ENCODE data around the gene FMO1. TPM values are rescaled to one million over a fixed set of nuclear protein-coding genes. Genes with fewer than 3 reads are reported as not detected.
A peak's percentile ranks its signal among the peaks of the same experiment; 100 is the strongest.
"Not testable (repeated sequence)": the region's sequence is repeated elsewhere in the genome, so short reads cannot be mapped to it uniquely, and the experiment has no call there.

The FMO1 gene
- total RNA-seq, 1 experiment from 2014 or later: not detected

- no peaks in the 10 kb centered on the region for H3K36me3 ChIP-seq
- peak; percentile 87 to 94 for DNase-seq (ENCODE audit: low read depth in 1 of 2, low spot score in 2 of 2)
- H3K27ac ChIP-seq: peak overlapping the region; percentile 99
- no peaks in the 10 kb centered on the region; the same call in 1 of the 2 replicates for H3K9me3 ChIP-seq (replicated peaks)
- H3K27me3 ChIP-seq (replicated peaks): no peaks in the 10 kb centered on the region
- H3K4me1 ChIP-seq (replicated peaks): peaks cover 33% of the 10 kb centered on the region
- H3K4me3 ChIP-seq: peak overlapping the region; percentile 15
Observed at GRCh38 chr1:171220081-171220420, 28.2 kb upstream of the FMO1 start.

GRCh38 chr1:171220581-171221054, 27.7 kb upstream of the FMO1 start:
- peak; percentile 86 to 94 for DNase-seq (ENCODE audit: low read depth in 1 of 2, low spot score in 2 of 2)
- Histone ChIP-seq H3K27ac (peak overlapping the region; percentile 99), H3K4me1 (replicated peaks) (peaks cover 33% of the 10 kb centered on the region), H3K9me3 (replicated peaks) (no peaks in the 10 kb centered on the region; the same call in 1 of the 2 replicates), H3K27me3 (replicated peaks) (no peaks in the 10 kb centered on the region), H3K36me3 (no peaks in the 10 kb centered on the region), H3K4me3 (peak overlapping the region; percentile 15)

- Histone ChIP-seq H3K4me3 (no peak overlapping the region), H3K4me1 (replicated peaks) (peaks cover 33% of the 10 kb centered on the region), H3K27me3 (replicated peaks) (no peaks in the 10 kb centered on the region), H3K36me3 (no peaks in the 10 kb centered on the region), H3K9me3 (replicated peaks) (no peaks in the 10 kb centered on the region; the same call in 1 of the 2 replicates), H3K27ac (0 out of 2 replicates have a peak overlapping the region, but pooled peaks have one; percentile 99)
- DNase-seq (ENCODE audit: low read depth in 1 of 2, low spot score in 2 of 2): peak in 1 of 2 experiments; percentile 28
Observed at GRCh38 chr1:171221665-171222591, 26.4 kb upstream of the FMO1 start.

GRCh38 chr1:171222936-171223335, 25.4 kb upstream of the FMO1 start:
- Histone ChIP-seq H3K4me1 (replicated peaks) (peaks cover 33% of the 10 kb centered on the region), H3K27ac (no peak overlapping the region), H3K9me3 (replicated peaks) (no peaks in the 10 kb centered on the region; the same call in 1 of the 2 replicates), H3K27me3 (replicated peaks) (no peaks in the 10 kb centered on the region), H3K4me3 (no peak overlapping the region), H3K36me3 (no peaks in the 10 kb centered on the region)
- DNase-seq (ENCODE audit: low read depth in 1 of 2, low spot score in 2 of 2): no peak

- not testable (repeated sequence) for DNase-seq (ENCODE audit: low read depth in 1 of 2, low spot score in 2 of 2); H3K4me3 ChIP-seq; H3K36me3 ChIP-seq; H3K27ac ChIP-seq; H3K9me3 ChIP-seq (replicated peaks); H3K27me3 ChIP-seq (replicated peaks)
- peaks cover 21% of the 10 kb centered on the region for H3K4me1 ChIP-seq (replicated peaks)
Observed at GRCh38 chr1:171224257-171224656, 24.0 kb upstream of the FMO1 start.

GRCh38 chr1:171226747-171227370, 21.4 kb upstream of the FMO1 start:
- Histone ChIP-seq H3K27me3 (replicated peaks) (no peaks in the 10 kb centered on the region), H3K27ac (no peak overlapping the region), H3K4me3 (no peak overlapping the region), H3K4me1 (replicated peaks) (peaks cover 2% of the 10 kb centered on the region), H3K9me3 (replicated peaks) (no peaks in the 10 kb centered on the region), H3K36me3 (no peaks in the 10 kb centered on the region)
- DNase-seq (ENCODE audit: low read depth in 1 of 2, low spot score in 2 of 2): peak; percentile 37 to 52

- no peak overlapping the region for H3K27ac ChIP-seq
- H3K4me1 ChIP-seq (replicated peaks): no peaks in the 10 kb centered on the region
- H3K4me3 ChIP-seq: no peak overlapping the region
- no peaks in the 10 kb centered on the region for H3K36me3 ChIP-seq
- H3K9me3 ChIP-seq (replicated peaks): no peaks in the 10 kb centered on the region
- H3K27me3 ChIP-seq (replicated peaks): no peaks in the 10 kb centered on the region
- no peak for DNase-seq (ENCODE audit: low read depth in 1 of 2, low spot score in 2 of 2)
Observed at GRCh38 chr1:171231326-171231725, 17.0 kb upstream of the FMO1 start.

GRCh38 chr1:171233183-171233582, 15.1 kb upstream of the FMO1 start:
- Histone ChIP-seq H3K27ac (no peak overlapping the region), H3K9me3 (replicated peaks) (no peaks in the 10 kb centered on the region), H3K4me1 (replicated peaks) (no peaks in the 10 kb centered on the region), H3K36me3 (no peaks in the 10 kb centered on the region), H3K27me3 (replicated peaks) (no peaks in the 10 kb centered on the region), H3K4me3 (no peak overlapping the region)
- DNase-seq (ENCODE audit: low read depth in 1 of 2, low spot score in 2 of 2): no peak

GRCh38 chr1:171236231-171236630, 12.1 kb upstream of the FMO1 start:
- DNase-seq (ENCODE audit: low read depth in 1 of 2, low spot score in 2 of 2); H3K27ac ChIP-seq; H3K4me3 ChIP-seq: not testable (repeated sequence)

GRCh38 chr1:171243878-171244277, 4.4 kb upstream of the FMO1 start:
- no peaks in the 10 kb centered on the region for H3K4me1 ChIP-seq (replicated peaks)

More at GRCh38 chr1:171236231-171236630, 12.1 kb upstream of the FMO1 start:
- H3K4me1 ChIP-seq (replicated peaks); H3K27me3 ChIP-seq (replicated peaks); H3K9me3 ChIP-seq (replicated peaks); H3K36me3 ChIP-seq: not testable (repeated sequence)

GRCh38 chr1:171245458-171246064, 2.7 kb upstream of the FMO1 start:
- Histone ChIP-seq H3K4me3 (no peak overlapping the region), H3K27ac (no peak overlapping the region), H3K36me3 (no peaks in the 10 kb centered on the region), H3K27me3 (replicated peaks) (peaks cover 17% of the 10 kb centered on the region), H3K9me3 (replicated peaks) (0 out of 2 replicates have a peak, but pooled peaks cover 3% of the 10 kb centered on the region), H3K4me1 (replicated peaks) (no peaks in the 10 kb centered on the region)
- peak in 1 of 2 experiments; percentile 17 for DNase-seq (ENCODE audit: low read depth in 1 of 2, low spot score in 2 of 2)

More at GRCh38 chr1:171243878-171244277, 4.4 kb upstream of the FMO1 start:
- no peak overlapping the region for H3K27ac ChIP-seq
- H3K9me3 ChIP-seq (replicated peaks): 0 out of 2 replicates have a peak, but pooled peaks cover 3% of the 10 kb centered on the region
- H3K4me3 ChIP-seq: no peak overlapping the region
- 0 out of 2 replicates have a peak, but pooled peaks cover 8% of the 10 kb centered on the region for H3K27me3 ChIP-seq (replicated peaks)
- DNase-seq (ENCODE audit: low read depth in 1 of 2, low spot score in 2 of 2): no peak
- H3K36me3 ChIP-seq: no peaks in the 10 kb centered on the region

- no peak for DNase-seq (ENCODE audit: low read depth in 1 of 2, low spot score in 2 of 2)
Observed at GRCh38 chr1:171247501-171247900, 793 bp upstream of the FMO1 start.

GRCh38 chr1:171248841-171249240, 547 bp downstream of the FMO1 start:
- no peak overlapping the region for H3K27ac ChIP-seq
- H3K4me3 ChIP-seq: no peak overlapping the region
- DNase-seq (ENCODE audit: low read depth in 1 of 2, low spot score in 2 of 2): no peak

More at GRCh38 chr1:171247501-171247900, 793 bp upstream of the FMO1 start:
- Histone ChIP-seq H3K27ac (no peak overlapping the region), H3K9me3 (replicated peaks) (no peaks in the 10 kb centered on the region), H3K36me3 (no peaks in the 10 kb centered on the region), H3K4me3 (no peak overlapping the region), H3K4me1 (replicated peaks) (no peaks in the 10 kb centered on the region), H3K27me3 (replicated peaks) (peaks cover 20% of the 10 kb centered on the region)

More at GRCh38 chr1:171248841-171249240, 547 bp downstream of the FMO1 start:
- Histone ChIP-seq H3K4me1 (replicated peaks) (no peaks in the 10 kb centered on the region), H3K36me3 (no peaks in the 10 kb centered on the region), H3K9me3 (replicated peaks) (no peaks in the 10 kb centered on the region), H3K27me3 (replicated peaks) (peaks cover 20% of the 10 kb centered on the region)

All from SJSA1 (cell line).